GM19351 (cell line): ENCODE results near the gene BHLHA9.
"Not testable (repeated sequence)": the region's sequence is repeated elsewhere in the genome, so short reads cannot be mapped to it uniquely, and the experiment has no call there.

Source experiments
- ATAC-seq: cut with Tn5 transposase; IDR thresholded peaks from one replicate; pipeline ENCODE4 v1.9.1; 2021; ENCODE audit warnings: mild to moderate bottlenecking, moderate library complexity; ENCODE audit not compliant: unreplicated experiment

The BHLHA9 gene

GRCh38 chr17:1298606-1299005 lies 28.4 kb downstream of the BHLHA9 start:
- ATAC-seq: no peak

GRCh38 chr17:1299552-1300370 lies 29.5 kb downstream of the BHLHA9 start:
- ATAC-seq: no peak

GRCh38 chr17:1300371-1300905 lies 30.2 kb downstream of the BHLHA9 start:
- no peak for ATAC-seq

GRCh38 chr17:1301546-1301945 lies 31.3 kb downstream of the BHLHA9 start:
- no peak for ATAC-seq

- no peak for ATAC-seq
These were observed 32.5 kb downstream of the BHLHA9 start for GRCh38 chr17:1302761-1303160.

GRCh38 chr17:1304522-1304921 lies 34.3 kb downstream of the BHLHA9 start:
- ATAC-seq: no peak

GRCh38 chr17:1304962-1305563 lies 34.8 kb downstream of the BHLHA9 start:
- no peak for ATAC-seq

- ATAC-seq: not testable (repeated sequence)
These were observed 37.6 kb downstream of the BHLHA9 start for GRCh38 chr17:1307829-1308228.

GRCh38 chr17:1312261-1312870 lies 42.1 kb downstream of the BHLHA9 start:
- ATAC-seq: no peak

- ATAC-seq: no peak
These were observed 43.2 kb downstream of the BHLHA9 start for GRCh38 chr17:1313270-1314005.

- ATAC-seq: no peak
These were observed 45.2 kb downstream of the BHLHA9 start for GRCh38 chr17:1315409-1315808.

GRCh38 chr17:1315891-1316403 lies 45.7 kb downstream of the BHLHA9 start:
- ATAC-seq: no peak
